CD4-positive, alpha-beta T cell (primary cell): ENCODE measurements around the gene CCDC24. TPM values are rescaled to one million over a fixed set of nuclear protein-coding genes. Genes with fewer than 3 reads are reported as not detected.

Experiments used
- ATAC-seq: fragments of 200-7000 bp; cut with Tn5 transposase; one replicate; pipeline ENCODE4 v1.10.0; 2022; ENCODE audit warnings: mild to moderate bottlenecking; ENCODE audit not compliant: poor library complexity
- CTCF ChIA-PET: fragments of 350-600 bp; sonication (Branson Sonifier 250); formaldehyde crosslinking; loops from one replicate; lab custom pipeline; 2021; ENCODE audit warnings: antibody characterized with exemption, inconsistent platforms; lab: Charles Lee
- POLR2A ChIA-PET: fragments of 350-600 bp; sonication (Branson Sonifier 250); formaldehyde crosslinking; loops from one replicate; lab custom pipeline; 2021; ENCODE audit warnings: antibody characterized with exemption, inconsistent platforms; lab: Charles Lee
- DNase-seq, 14 experiments: peaks; one replicate each; pipeline ENCODE4 v3.0.0-alpha.2; 2013 to 2020; ENCODE audit warnings: mixed read lengths in 2 of 14
- H3K27ac ChIP-seq, 2 donors: one replicate each; pipeline versions ENCODE4 v1.5.1 to v1.7.0; 2013; ENCODE audit warnings: low read length in 2 of 2, low read depth in 1 of 2, mild to moderate bottlenecking in 1 of 2
- H3K27me3 ChIP-seq, 2 experiments: 1 replicate in 1 of 2; 2 replicates in 1 of 2; pipeline versions ENCODE4 v1.6.1 to v1.7.0; 2013; ENCODE audit warnings: low read length in 2 of 2, control low read depth in 1 of 2, mild to moderate bottlenecking in 1 of 2, moderate library complexity in 1 of 2; ENCODE audit not compliant: insufficient read depth in 2 of 2, control insufficient read depth in 1 of 2
- H3K36me3 ChIP-seq: one replicate; pipeline ENCODE4 v1.6.1; 2013; ENCODE audit warnings: low read length, control low read depth; ENCODE audit not compliant: insufficient read depth
- H3K4me1 ChIP-seq: one replicate; pipeline ENCODE4 v1.6.1; 2013; ENCODE audit warnings: low read length, control low read depth; ENCODE audit not compliant: insufficient read depth
- H3K4me3 ChIP-seq: one replicate; pipeline ENCODE4 v1.5.1; 2013; ENCODE audit warnings: mild to moderate bottlenecking, low read length, moderate library complexity
- H3K9me3 ChIP-seq, 2 experiments: 1 replicate in 1 of 2; 2 replicates in 1 of 2; pipeline versions ENCODE4 v1.6.1 to v1.7.0; 2013; ENCODE audit warnings: low read length in 2 of 2, mild to moderate bottlenecking in 2 of 2, control low read depth in 1 of 2, moderate library complexity in 1 of 2; ENCODE audit not compliant: control insufficient read depth in 1 of 2, insufficient read depth in 1 of 2
- H3K27ac Mint-ChIP-seq: one replicate; pipeline ENCODE4 v1.8.0; 2020; ENCODE audit warnings: mixed read lengths
- H3K27me3 Mint-ChIP-seq: one replicate; pipeline ENCODE4 v1.8.0; 2021; ENCODE audit warnings: mixed read lengths
- H3K36me3 Mint-ChIP-seq: one replicate; pipeline ENCODE4 v1.8.0; 2021; ENCODE audit warnings: low read depth, mixed read lengths
- H3K4me1 Mint-ChIP-seq: one replicate; pipeline ENCODE4 v1.8.0; 2021; ENCODE audit warnings: low read depth, mixed read lengths
- H3K4me3 Mint-ChIP-seq: one replicate; pipeline ENCODE4 v1.8.0; 2020; ENCODE audit warnings: mild to moderate bottlenecking, mixed read lengths
- H3K9me3 Mint-ChIP-seq: one replicate; pipeline ENCODE4 v1.8.0; 2020; ENCODE audit warnings: mixed read lengths
- CTCF ChIP-seq: fragments of 200-600 bp; IDR thresholded peaks from one replicate; pipeline ENCODE4 v1.8.0; 2022; ENCODE audit warnings: antibody characterized with exemption, mild to moderate bottlenecking
- intact Hi-C, 2 experiments: fragments of 100-400 bp; cut with DNase I in 1 of 2; cut with micrococcal nuclease in 1 of 2; formaldehyde crosslinking; loops; one replicate each; pipeline versions ENCODE4 v1.15.1 to v1.9.0; 2023 to 2025; cut with DNase I, micrococcal nuclease
- total RNA-seq, 174 experiments: library from RNA in 2 of 174; stranded (reverse) in 2 of 174; gene quantifications; one replicate each; pipeline ENCODE4 v1.2.3 and lab custom pipeline; 2021 to 2026

The CCDC24 gene
- total RNA-seq, 2 experiments from 2014 or later, result 0.98 to 1.4 TPM

- intact Hi-C loops, result no loop called here
Observed at GRCh38 chr1:44013949-44014348, 22.6 kb downstream of the CCDC24 start.

GRCh38 chr1:44014365-44015104, 23.1 kb downstream of the CCDC24 start:
- intact Hi-C loops, result no loop called here
- Histone ChIP-seq H3K9me3 (no peaks in the 10 kb centered on the region), H3K27me3 (no peaks in the 10 kb centered on the region), H3K27ac (no peak overlapping the region), H3K4me1 (peaks cover 2% of the 10 kb centered on the region), H3K4me3 (no peak overlapping the region), H3K36me3 (no peaks in the 10 kb centered on the region)
- peaks cover 17% of the 10 kb centered on the region for H3K4me1 Mint-ChIP-seq
- H3K27me3 Mint-ChIP-seq, result no peaks in the 10 kb centered on the region
- DNase-seq (no peak), ATAC-seq (no peak)
- no peaks in the 10 kb centered on the region for H3K36me3 Mint-ChIP-seq
- ChIA-PET POLR2A (interaction anchor here (0.8 kb wide), 1 partner anchor 16 kb away, joined by 3 read pairs; no protein-coding TSS in a partner anchor), CTCF (interaction anchor here (0.8 to 1.1 kb wide), 2 partner anchors 22 to 33 kb away, joined by 3 to 4 read pairs; no protein-coding TSS in a partner anchor)
- TF ChIP-seq CTCF, result no peak
- H3K27ac Mint-ChIP-seq, result no peak overlapping the region
- H3K9me3 Mint-ChIP-seq, result no peaks in the 10 kb centered on the region
- H3K4me3 Mint-ChIP-seq, result no peak overlapping the region

More at GRCh38 chr1:44013949-44014348, 22.6 kb downstream of the CCDC24 start:
- Mint-ChIP-seq H3K4me3 (no peak overlapping the region), H3K36me3 (no peaks in the 10 kb centered on the region), H3K4me1 (peaks cover 17% of the 10 kb centered on the region), H3K9me3 (no peaks in the 10 kb centered on the region), H3K27ac (no peak overlapping the region), H3K27me3 (no peaks in the 10 kb centered on the region)
- Histone ChIP-seq H3K4me3 (no peak overlapping the region), H3K4me1 (peaks cover 2% of the 10 kb centered on the region), H3K9me3 (no peaks in the 10 kb centered on the region), H3K36me3 (no peaks in the 10 kb centered on the region), H3K27me3 (no peaks in the 10 kb centered on the region), H3K27ac (no peak overlapping the region)
- TF ChIP-seq CTCF, result no peak
- ATAC-seq (no peak), DNase-seq (no peak)
- ChIA-PET CTCF (interaction anchor here (1.1 kb wide), 1 partner anchor 34 kb away, joined by 4 read pairs; no protein-coding TSS in a partner anchor), POLR2A (interaction anchor here (1.3 kb wide), 1 partner anchor 8 kb away, joined by 3 read pairs; no protein-coding TSS in a partner anchor)

GRCh38 chr1:44015206-44015605, 23.8 kb downstream of the CCDC24 start:
- no peak overlapping the region for H3K27ac ChIP-seq

More at GRCh38 chr1:44015206-44015605, 23.8 kb downstream of the CCDC24 start:
- no peaks in the 10 kb centered on the region for H3K27me3 Mint-ChIP-seq
- H3K4me3 Mint-ChIP-seq, result no peak overlapping the region
- Histone ChIP-seq H3K27me3 (no peaks in the 10 kb centered on the region), H3K36me3 (no peaks in the 10 kb centered on the region), H3K9me3 (no peaks in the 10 kb centered on the region), H3K4me3 (no peak overlapping the region), H3K4me1 (peaks cover 2% of the 10 kb centered on the region)
- no peaks in the 10 kb centered on the region for H3K36me3 Mint-ChIP-seq
- H3K9me3 Mint-ChIP-seq, result no peaks in the 10 kb centered on the region
- ChIA-PET POLR2A (interaction anchor here (0.8 kb wide), 1 partner anchor 15 kb away, joined by 3 read pairs; no protein-coding TSS in a partner anchor), CTCF (interaction anchor here (0.8 kb wide), 1 partner anchor 22 kb away, joined by 3 read pairs; no protein-coding TSS in a partner anchor)
- H3K27ac Mint-ChIP-seq, result no peak overlapping the region
- ATAC-seq, result no peak
- TF ChIP-seq CTCF, result no peak
- DNase-seq, result no peak
- intact Hi-C loops, result no loop called here
- peaks cover 17% of the 10 kb centered on the region for H3K4me1 Mint-ChIP-seq
